NCI-H510A treated with DMSO at 0.1 percent for 48 hours (cell line): ENCODE results near the gene PWP1.

Experiments used
- DNase-seq: peaks from one replicate; lab custom pipeline; 2025; lab: John Stamatoyannopoulos, UW

PWP1 gene

GRCh38 chr12:107685360-107686248, at the start of gene PWP1:
Gene PWP1, plus strand, starts transcription at chr12:107685799. Its CDS starts 101 bp downstream, at chr12:107685900.
- peak; percentile 94 for DNase-seq

DNA sequence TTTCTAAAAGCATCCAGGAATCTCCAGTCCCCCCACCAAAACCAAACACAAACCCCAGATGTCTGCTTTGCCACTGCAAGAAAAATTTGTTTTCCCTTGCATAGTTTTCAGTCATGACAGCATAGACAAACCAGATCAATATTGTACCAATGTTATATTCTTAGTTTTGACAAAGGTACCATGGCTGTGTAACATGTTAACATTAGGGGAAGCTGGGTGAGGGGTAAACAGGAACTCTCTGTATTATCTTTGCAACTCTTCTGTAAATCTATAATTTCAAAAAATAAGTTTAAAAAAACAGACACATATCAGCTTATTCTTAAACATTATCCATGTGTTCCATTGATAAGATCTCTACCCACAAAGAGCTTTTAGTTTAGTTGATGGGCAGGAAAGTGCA, 44.4 kb upstream of the PWP1 start:
- no peak for DNase-seq

GRCh38 chr12:107642240-107642639, 43.4 kb upstream of the PWP1 start:
- no peak for DNase-seq

GRCh38 chr12:107645630-107646333, 39.8 kb upstream of the PWP1 start:
- DNase-seq = no peak

GRCh38 chr12:107646436-107646835, 39.2 kb upstream of the PWP1 start:
- no peak for DNase-seq

DNA sequence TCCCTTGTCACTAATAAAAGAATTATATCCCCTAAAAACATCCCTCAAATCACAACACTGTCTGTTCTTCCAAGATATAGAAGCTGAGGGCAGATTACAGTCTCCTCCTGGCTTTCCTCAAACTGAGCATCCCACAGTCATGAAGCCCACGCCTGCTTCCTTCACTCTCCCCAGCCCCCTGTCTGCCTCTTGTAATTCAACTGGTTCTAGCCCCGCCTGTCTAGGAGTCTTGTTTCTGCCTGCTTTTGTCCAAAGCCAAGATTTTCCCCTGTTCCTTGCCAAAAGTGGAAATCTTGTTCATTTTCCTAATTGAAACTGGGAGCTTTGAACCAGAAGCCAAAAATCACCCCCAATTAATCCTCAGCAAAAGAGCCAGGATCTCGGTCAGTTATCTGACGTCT, 35.9 kb upstream of the PWP1 start:
- DNase-seq = no peak

DNA sequence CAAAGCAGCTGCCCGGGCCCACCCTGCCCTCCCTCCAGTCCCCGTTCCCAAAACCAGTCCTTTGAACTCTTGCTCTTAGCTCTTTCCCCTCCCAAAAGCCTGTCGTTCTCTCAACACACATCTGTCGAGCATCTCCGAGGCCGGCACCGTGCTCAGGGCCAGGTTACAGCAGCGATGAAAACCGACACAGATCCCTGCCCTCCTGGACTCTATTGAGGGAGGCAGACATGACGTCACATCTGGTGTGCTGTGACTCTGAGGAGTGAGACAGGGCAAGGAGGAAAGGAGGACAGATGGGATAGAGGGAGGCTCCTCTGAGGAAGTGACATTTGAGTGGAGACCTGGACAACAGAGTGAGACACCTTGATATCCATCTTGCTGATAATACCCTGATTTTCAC, 34.6 kb upstream of the PWP1 start:
- no peak for DNase-seq

- DNase-seq = no peak
Measured at GRCh38 chr12:107651571-107652449, 33.8 kb upstream of the PWP1 start.

- no peak for DNase-seq
Measured at GRCh38 chr12:107653519-107653918, 32.1 kb upstream of the PWP1 start.

DNA sequence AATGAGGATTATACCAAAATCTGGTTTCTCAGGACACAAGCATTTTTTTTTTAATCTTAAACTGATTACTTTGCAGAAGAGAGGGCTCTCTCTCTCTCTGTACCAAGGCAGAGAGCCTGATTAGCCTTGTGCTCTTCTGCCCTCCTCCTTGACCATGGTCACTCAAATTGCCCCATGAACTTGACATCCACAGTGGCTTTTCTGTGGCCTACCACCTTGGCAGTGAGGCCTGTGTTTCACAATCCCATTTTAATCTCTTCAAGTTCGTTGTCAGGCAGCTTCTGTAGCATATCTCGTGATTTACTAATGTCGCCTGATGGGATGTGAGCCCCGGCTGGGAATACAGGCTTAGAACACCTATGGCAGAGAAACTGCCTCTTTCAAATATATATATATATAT, 30.7 kb upstream of the PWP1 start:
- no peak for DNase-seq

GRCh38 chr12:107655281-107656065, 30.1 kb upstream of the PWP1 start:
- no peak for DNase-seq

GRCh38 chr12:107656302-107656701, 29.3 kb upstream of the PWP1 start:
- no peak for DNase-seq

- no peak for DNase-seq
Measured at GRCh38 chr12:107657133-107657532, 28.5 kb upstream of the PWP1 start.

DNA sequence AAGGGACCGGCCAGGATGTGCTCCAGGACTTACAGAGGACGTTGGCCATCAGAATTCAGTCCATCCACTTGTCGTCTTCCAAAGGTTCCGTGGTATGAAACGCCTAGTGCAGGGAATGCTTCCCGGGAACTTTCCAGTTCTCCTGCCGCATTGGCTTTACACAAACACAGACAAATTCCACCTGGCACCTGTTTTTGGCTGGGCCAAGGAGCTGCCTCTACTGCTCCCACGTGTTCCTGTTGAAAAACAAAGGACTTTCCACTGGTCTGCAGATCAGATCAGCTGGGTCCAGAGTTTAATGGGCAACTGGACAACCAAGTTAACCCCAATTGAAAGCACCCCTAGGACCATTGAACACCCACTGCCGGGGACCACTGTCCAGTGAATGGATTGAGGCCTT, 28.0 kb upstream of the PWP1 start:
- no peak for DNase-seq

DNA sequence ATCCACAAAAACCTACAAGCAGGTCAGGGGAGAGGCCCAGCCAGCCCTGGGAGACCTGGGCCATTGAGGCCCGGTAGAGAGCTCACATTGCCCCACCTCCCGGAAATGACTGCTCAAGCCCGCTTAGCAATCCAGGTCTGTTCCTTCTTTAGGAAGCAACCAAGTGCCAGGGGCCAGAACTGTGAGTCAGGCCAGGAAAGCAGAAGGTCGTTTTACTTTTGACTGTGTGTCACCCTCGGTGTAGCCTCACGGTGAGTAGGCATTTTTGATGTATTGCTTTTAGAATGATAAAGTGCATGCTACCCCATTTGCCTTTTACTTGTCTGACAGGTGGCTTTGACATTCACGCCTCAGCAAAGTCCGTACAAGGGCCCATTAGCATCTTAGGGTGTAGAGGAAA, 25.4 kb upstream of the PWP1 start:
- no peak for DNase-seq

GRCh38 chr12:107660861-107661415, 24.7 kb upstream of the PWP1 start:
- no peak for DNase-seq

DNA sequence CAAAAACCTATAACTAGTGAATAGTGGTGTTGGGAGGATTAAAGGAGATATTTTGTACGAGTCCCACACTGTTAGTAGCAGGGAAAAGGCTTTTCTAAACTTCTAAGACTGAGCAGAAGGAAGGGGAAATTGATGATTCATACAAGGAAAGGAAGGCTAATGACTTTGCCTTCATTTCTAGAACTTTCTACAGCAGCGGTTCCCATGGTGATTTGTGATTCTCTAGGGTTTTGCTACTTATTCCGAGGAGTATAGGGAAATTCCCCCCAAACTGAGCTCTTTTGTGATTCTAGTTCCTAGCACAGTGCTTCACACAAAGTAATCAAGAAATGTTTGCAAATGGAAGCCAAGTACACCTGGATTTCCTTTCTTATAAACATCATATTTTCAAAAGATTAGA, 23.8 kb upstream of the PWP1 start:
- DNase-seq = no peak

DNA sequence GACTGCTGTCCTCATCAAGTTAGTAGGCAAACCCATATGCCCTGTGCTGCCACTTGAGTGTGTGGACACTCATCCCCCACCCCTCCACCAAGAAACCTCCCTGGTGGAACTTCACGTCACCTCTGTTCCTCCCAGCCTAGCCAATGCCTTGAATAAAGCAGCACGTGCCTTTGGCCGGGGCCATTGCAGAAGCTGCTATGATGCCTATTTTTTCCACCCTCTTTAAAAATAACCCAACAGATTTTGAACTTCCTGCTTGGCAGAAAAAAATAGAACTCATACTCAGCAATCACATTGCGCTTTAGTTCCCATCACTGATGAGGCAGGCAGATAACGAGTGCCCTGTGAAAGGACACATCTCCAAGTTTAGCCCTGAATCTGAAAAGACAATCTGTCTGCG, 23.1 kb upstream of the PWP1 start:
- DNase-seq = no peak

DNA sequence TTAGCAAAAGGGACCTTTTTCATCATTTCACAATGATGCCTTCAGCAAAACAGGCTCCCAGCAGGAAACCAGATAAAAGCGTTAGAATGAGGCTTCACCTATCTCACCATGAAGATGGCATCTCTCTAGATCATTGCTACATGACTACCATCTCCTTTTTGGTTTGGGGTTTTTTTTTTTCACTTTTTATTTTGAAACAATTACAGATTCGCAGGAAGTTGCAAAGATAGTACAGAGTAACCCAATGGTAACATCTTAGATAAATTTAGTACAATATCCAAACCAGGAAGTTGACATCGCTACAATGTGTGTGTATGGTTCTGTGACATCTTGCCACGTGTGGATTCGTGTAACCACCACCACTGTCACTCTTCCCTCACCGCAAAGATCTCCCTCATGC, 22.3 kb upstream of the PWP1 start:
- DNase-seq = no peak

GRCh38 chr12:107666009-107666408, 19.6 kb upstream of the PWP1 start:
- DNase-seq = no peak

DNA sequence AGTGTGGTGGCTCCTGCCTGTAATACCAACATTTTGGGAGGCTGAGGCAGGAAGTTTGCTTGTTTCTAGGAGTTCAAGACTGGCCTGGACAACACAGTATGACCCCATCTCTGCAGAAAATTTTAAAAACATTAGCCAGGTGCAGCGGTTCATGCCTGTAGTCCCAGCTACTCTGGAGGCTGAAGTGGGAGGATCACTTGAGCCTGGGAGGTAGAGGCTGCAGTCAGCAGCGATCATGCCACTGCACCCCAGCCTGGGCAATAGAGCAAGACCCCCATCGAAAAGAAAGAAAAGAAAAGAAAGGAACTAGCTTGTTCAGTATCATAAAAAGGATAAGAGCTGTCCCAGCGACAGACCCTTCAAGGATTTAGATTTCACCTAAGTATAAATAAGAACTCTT, 18.1 kb upstream of the PWP1 start:
- no peak for DNase-seq
